ENCODE data around the gene HLA-DQA1. TPM values are rescaled to one million over a fixed set of nuclear protein-coding genes. Genes with fewer than 3 reads are reported as not detected.

The HLA-DQA1 gene
- total RNA-seq, 1 donor from 2014 or later: not detected

- H3K9me3 Mint-ChIP-seq (ENCODE audit: low read depth): no peaks in the 10 kb centered on the region
- no peak overlapping the region for H3K27ac Mint-ChIP-seq
- H3K36me3 Mint-ChIP-seq (ENCODE audit: insufficient read depth): no peaks in the 10 kb centered on the region
- H3K4me1 Mint-ChIP-seq (ENCODE audit: low read depth): no peaks in the 10 kb centered on the region
- peak; percentile 13 for DNase-seq (ENCODE audit: low spot score, unreplicated experiment)
- peak; percentile 75 for TF ChIP-seq CTCF (IDR thresholded peaks at IDR 0.05; ENCODE audit: unreplicated experiment)
- H3K4me3 Mint-ChIP-seq (ENCODE audit: low read depth): no peak overlapping the region
- H3K27me3 Mint-ChIP-seq: no peaks in the 10 kb centered on the region
These were observed 14.4 kb upstream of the HLA-DQA1 start for GRCh38 chr6:32622545-32623401.

- Mint-ChIP-seq H3K27me3 (no peaks in the 10 kb centered on the region), H3K9me3 (ENCODE audit: low read depth) (no peaks in the 10 kb centered on the region), H3K4me1 (ENCODE audit: low read depth) (no peaks in the 10 kb centered on the region), H3K4me3 (ENCODE audit: low read depth) (no peak overlapping the region), H3K27ac (no peak overlapping the region), H3K36me3 (ENCODE audit: insufficient read depth) (no peaks in the 10 kb centered on the region)
- no peak for TF ChIP-seq CTCF (IDR thresholded peaks at IDR 0.05; ENCODE audit: unreplicated experiment)
- DNase-seq (ENCODE audit: low spot score, unreplicated experiment): no peak
These were observed 13.5 kb upstream of the HLA-DQA1 start for GRCh38 chr6:32623693-32624092.

- Mint-ChIP-seq H3K9me3 (ENCODE audit: low read depth) (no peaks in the 10 kb centered on the region), H3K4me3 (ENCODE audit: low read depth) (no peak overlapping the region), H3K27me3 (no peaks in the 10 kb centered on the region), H3K36me3 (ENCODE audit: insufficient read depth) (no peaks in the 10 kb centered on the region), H3K27ac (no peak overlapping the region), H3K4me1 (ENCODE audit: low read depth) (no peaks in the 10 kb centered on the region)
- TF ChIP-seq CTCF (IDR thresholded peaks at IDR 0.05; ENCODE audit: unreplicated experiment): no peak
- no peak for DNase-seq (ENCODE audit: low spot score, unreplicated experiment)
These were observed 12.6 kb upstream of the HLA-DQA1 start for GRCh38 chr6:32624565-32624964.

- no peaks in the 10 kb centered on the region for H3K4me1 Mint-ChIP-seq (ENCODE audit: low read depth)
- no peaks in the 10 kb centered on the region for H3K9me3 Mint-ChIP-seq (ENCODE audit: low read depth)
- no peak for DNase-seq (ENCODE audit: low spot score, unreplicated experiment)
- H3K36me3 Mint-ChIP-seq (ENCODE audit: insufficient read depth): no peaks in the 10 kb centered on the region
- H3K4me3 Mint-ChIP-seq (ENCODE audit: low read depth): no peak overlapping the region
- no peak overlapping the region for H3K27ac Mint-ChIP-seq
- no peak for TF ChIP-seq CTCF (IDR thresholded peaks at IDR 0.05; ENCODE audit: unreplicated experiment)
- no peaks in the 10 kb centered on the region for H3K27me3 Mint-ChIP-seq
These were observed 12.1 kb upstream of the HLA-DQA1 start for GRCh38 chr6:32625137-32625536.

- Mint-ChIP-seq H3K4me3 (ENCODE audit: low read depth) (no peak overlapping the region), H3K27ac (no peak overlapping the region), H3K27me3 (no peaks in the 10 kb centered on the region), H3K36me3 (ENCODE audit: insufficient read depth) (no peaks in the 10 kb centered on the region), H3K4me1 (ENCODE audit: low read depth) (peaks cover 4% of the 10 kb centered on the region), H3K9me3 (ENCODE audit: low read depth) (peaks cover 5% of the 10 kb centered on the region)
- DNase-seq (ENCODE audit: low spot score, unreplicated experiment): no peak
- TF ChIP-seq CTCF (IDR thresholded peaks at IDR 0.05; ENCODE audit: unreplicated experiment): no peak
These were observed 10.0 kb upstream of the HLA-DQA1 start for GRCh38 chr6:32627249-32627648.

Data from progenitor cell of endocrine pancreas (in vitro differentiated cells).